Progenitor cell of endocrine pancreas (in vitro differentiated cells): ENCODE data around the gene AGFG1. TPM values are rescaled to one million over a fixed set of nuclear protein-coding genes. Genes with fewer than 3 reads are reported as not detected.

ENCODE experiments used
- DNase-seq: peaks from one replicate; pipeline ENCODE4 v3.0.0; 2021; ENCODE audit warnings: low spot score; ENCODE audit not compliant: unreplicated experiment
- H3K27ac Mint-ChIP-seq: 2 replicates; pipeline ENCODE4 v1.8.0; 2021; ENCODE audit warnings: mild to moderate bottlenecking, moderate library complexity, mixed read lengths
- H3K27me3 Mint-ChIP-seq: 2 replicates; pipeline ENCODE4 v1.8.0; 2021; ENCODE audit warnings: mixed read lengths
- H3K36me3 Mint-ChIP-seq: 2 replicates; pipeline ENCODE4 v1.8.0; 2022; ENCODE audit warnings: mixed read lengths; ENCODE audit not compliant: insufficient read depth
- H3K4me1 Mint-ChIP-seq: 2 replicates; pipeline ENCODE4 v1.8.0; 2021; ENCODE audit warnings: low read depth, mixed read lengths
- H3K4me3 Mint-ChIP-seq: 2 replicates; pipeline ENCODE4 v1.8.0; 2021; ENCODE audit warnings: low read depth, mild to moderate bottlenecking, moderate library complexity, mixed read lengths
- H3K9me3 Mint-ChIP-seq: 2 replicates; pipeline ENCODE4 v1.8.0; 2021; ENCODE audit warnings: low read depth, mixed read lengths
- CTCF ChIP-seq: fragments of 200-600 bp; sonication (generic); IDR thresholded peaks from one replicate; pipeline ENCODE4 v1.5.0; 2021; ENCODE audit warnings: antibody characterized with exemption, mild to moderate bottlenecking; ENCODE audit not compliant: unreplicated experiment
- total RNA-seq: library from RNA; stranded (reverse); gene quantifications from 2 replicates; pipeline ENCODE4 v1.2.1, GENCODE V29; 2021

Gene AGFG1
- total RNA-seq, 1 donor from 2014 or later = 74.5 TPM

GRCh38 chr2:227506456-227506855 is 34.5 kb downstream of the AGFG1 start:
- no peak for TF ChIP-seq CTCF
- Mint-ChIP-seq H3K4me3 (no peak overlapping the region), H3K27ac (peak overlapping the region; percentile 21), H3K36me3 (peaks cover 3% of the 10 kb centered on the region), H3K9me3 (no peaks in the 10 kb centered on the region), H3K4me1 (peaks cover 46% of the 10 kb centered on the region), H3K27me3 (no peaks in the 10 kb centered on the region)
- DNase-seq = no peak

- DNase-seq = no peak
- Mint-ChIP-seq H3K27ac (peak overlapping the region; percentile 53), H3K36me3 (peaks cover 2% of the 10 kb centered on the region), H3K9me3 (no peaks in the 10 kb centered on the region), H3K4me3 (no peak overlapping the region), H3K27me3 (no peaks in the 10 kb centered on the region), H3K4me1 (peaks cover 58% of the 10 kb centered on the region)
- no peak for TF ChIP-seq CTCF
Measured at GRCh38 chr2:227507963-227508362, 36.0 kb downstream of the AGFG1 start.

GRCh38 chr2:227509076-227509475 is 37.1 kb downstream of the AGFG1 start:
- no peak for DNase-seq
- Mint-ChIP-seq H3K4me1 (peaks cover 63% of the 10 kb centered on the region), H3K4me3 (no peak overlapping the region), H3K36me3 (peaks cover 2% of the 10 kb centered on the region), H3K27ac (no peak overlapping the region), H3K27me3 (no peaks in the 10 kb centered on the region), H3K9me3 (no peaks in the 10 kb centered on the region)
- TF ChIP-seq CTCF = no peak

- no peak for DNase-seq
- Mint-ChIP-seq H3K4me3 (no peak overlapping the region), H3K27me3 (no peaks in the 10 kb centered on the region), H3K4me1 (peaks cover 64% of the 10 kb centered on the region), H3K36me3 (peaks cover 2% of the 10 kb centered on the region), H3K9me3 (no peaks in the 10 kb centered on the region), H3K27ac (peak overlapping the region; percentile 42)
- TF ChIP-seq CTCF = no peak
Measured at GRCh38 chr2:227509824-227510619, 38.1 kb downstream of the AGFG1 start.

GRCh38 chr2:227510620-227510958 is 38.6 kb downstream of the AGFG1 start:
- no peak overlapping the region for H3K27ac Mint-ChIP-seq
- no peaks in the 10 kb centered on the region for H3K9me3 Mint-ChIP-seq
- no peak for TF ChIP-seq CTCF
- no peak overlapping the region for H3K4me3 Mint-ChIP-seq
- no peak for DNase-seq
- peaks cover 2% of the 10 kb centered on the region for H3K36me3 Mint-ChIP-seq
- peaks cover 65% of the 10 kb centered on the region for H3K4me1 Mint-ChIP-seq
- no peaks in the 10 kb centered on the region for H3K27me3 Mint-ChIP-seq
